ENCODE results near the gene SNRPD1. TPM values are rescaled to one million over a fixed set of nuclear protein-coding genes. Genes with fewer than 3 reads are reported as not detected.

The SNRPD1 gene
- total and polyA plus RNA-seq, 4 donors, result 3.3 to 44.8 (median 8.2) TPM

DNA sequence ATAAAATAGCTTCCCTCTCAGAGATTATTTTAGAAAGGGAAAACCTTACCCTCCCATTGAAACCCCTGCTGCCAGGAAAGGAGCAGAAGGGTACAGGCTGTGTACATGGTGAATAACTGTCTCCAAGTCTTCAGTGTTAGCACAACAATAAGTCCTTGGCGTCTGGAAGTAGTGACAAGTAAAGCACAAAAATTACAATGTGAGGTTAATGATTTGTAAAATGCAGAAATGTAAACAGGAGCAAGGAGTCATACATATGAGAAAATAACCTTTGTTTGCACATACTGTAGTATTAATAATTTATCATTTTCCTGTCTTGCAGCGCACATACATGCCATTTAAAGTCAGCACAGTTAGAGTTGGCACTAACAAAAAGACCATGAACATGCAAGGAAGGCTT is 52.0 kb downstream of the SNRPD1 start:
- no peak overlapping the region for H3K4me3 ChIP-seq (ENCODE audit: low read depth in 1 of 3, low read length in 3 of 3)
- DNase-seq (ENCODE audit: low spot score), result no peak
- H3K4me1 ChIP-seq (ENCODE audit: control insufficient read depth in 4 of 4, insufficient read depth in 4 of 4, low read length in 3 of 4), result peaks cover 0 to 4% (median 1%) of the 10 kb centered on the region in 4 donors
- WGBS, result 83% methylated on average over 2 of the region's 2 CpGs
- no peak overlapping the region for H3K9ac ChIP-seq (ENCODE audit: low read depth in 1 of 2, low read length in 2 of 2)
- H3K9me3 ChIP-seq (ENCODE audit: control insufficient read depth in 4 of 4, low read length in 3 of 4), result no peaks in the 10 kb centered on the region
- H3K36me3 ChIP-seq (ENCODE audit: control insufficient read depth in 4 of 4, insufficient read depth in 3 of 4, low read depth in 1 of 4, low read length in 3 of 4), result peaks cover 0 to 5% (median 4%) of the 10 kb centered on the region in 4 donors
- no peaks in the 10 kb centered on the region for H3K27me3 ChIP-seq (ENCODE audit: control insufficient read depth in 4 of 4, insufficient read depth in 4 of 4, low read length in 3 of 4)
- H3K27ac ChIP-seq (ENCODE audit: low read depth in 1 of 2, low read length in 2 of 2), result no peak overlapping the region
- TF ChIP-seq TAF1 (conservative IDR thresholded peaks at IDR 0.05) (no peak), FOXA1 (IDR thresholded peaks at IDR 0.05) (no peak), REST (IDR thresholded peaks at IDR 0.05) (no peak)
- TF ChIP-seq, protein P1, sequence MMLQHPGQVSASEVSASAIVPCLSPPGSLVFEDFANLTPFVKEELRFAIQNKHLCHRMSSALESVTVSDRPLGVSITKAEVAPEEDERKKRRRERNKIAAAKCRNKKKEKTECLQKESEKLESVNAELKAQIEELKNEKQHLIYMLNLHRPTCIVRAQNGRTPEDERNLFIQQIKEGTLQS (IDR thresholded peaks at IDR 0.05), result no peak

GRCh38 chr18:21669736-21670285 is 57.7 kb downstream of the SNRPD1 start:
- Histone ChIP-seq H3K36me3 (ENCODE audit: control insufficient read depth in 4 of 4, insufficient read depth in 3 of 4, low read depth in 1 of 4, low read length in 3 of 4) (peaks cover 0 to 3% (median 0%) of the 10 kb centered on the region in 4 donors), H3K4me3 (ENCODE audit: low read depth in 1 of 3, low read length in 3 of 3) (no peak overlapping the region), H3K9ac (ENCODE audit: low read depth in 1 of 2, low read length in 2 of 2) (no peak overlapping the region), H3K27me3 (ENCODE audit: control insufficient read depth in 4 of 4, insufficient read depth in 4 of 4, low read length in 3 of 4) (no peaks in the 10 kb centered on the region), H3K9me3 (ENCODE audit: control insufficient read depth in 4 of 4, low read length in 3 of 4) (no peaks in the 10 kb centered on the region), H3K27ac (ENCODE audit: low read depth in 1 of 2, low read length in 2 of 2) (no peak overlapping the region), H3K4me1 (ENCODE audit: control insufficient read depth in 4 of 4, insufficient read depth in 4 of 4, low read length in 3 of 4) (peaks cover 0 to 4% (median 0%) of the 10 kb centered on the region in 4 donors)
- DNase-seq (ENCODE audit: low spot score), result no peak
- TF ChIP-seq FOXA1 (IDR thresholded peaks at IDR 0.05), result no peak
- no peak for TF ChIP-seq HNF4G (IDR thresholded peaks at IDR 0.05)
- no peak for TF ChIP-seq YY1 (IDR thresholded peaks at IDR 0.05)
- no peak for TF ChIP-seq NR2F2 (IDR thresholded peaks at IDR 0.05)
- TF ChIP-seq HNF4A (conservative IDR thresholded peaks at IDR 0.05), result no peak
- no peak for TF ChIP-seq ZBTB33 (IDR thresholded peaks at IDR 0.05)
- TF ChIP-seq MAX (IDR thresholded peaks at IDR 0.05), result no peak
- TF ChIP-seq, protein P1 (IDR thresholded peaks at IDR 0.05), result no peak
- TF ChIP-seq SP1 (IDR thresholded peaks at IDR 0.05), result no peak
- no peak for TF ChIP-seq JUND (IDR thresholded peaks at IDR 0.05)
- TF ChIP-seq TAF1 (conservative IDR thresholded peaks at IDR 0.05), result no peak
- TF ChIP-seq GABPA (IDR thresholded peaks at IDR 0.05 in 1 of 2, conservative IDR thresholded peaks at IDR 0.05 in 1 of 2), result no peak
- no peak for TF ChIP-seq CTCF (IDR thresholded peaks at IDR 0.05; ENCODE audit: low read depth, low read length, missing input control)
- no peak for TF ChIP-seq EGR1 (IDR thresholded peaks at IDR 0.05; ENCODE audit: low read depth in 2 of 2)
- TF ChIP-seq RAD21 (IDR thresholded peaks at IDR 0.05), result no peak
- no peak for TF ChIP-seq RXRA (IDR thresholded peaks at IDR 0.05)
- TF ChIP-seq REST (IDR thresholded peaks at IDR 0.05), result no peak
- 90% methylated on average over 9 of the region's 9 CpGs for WGBS

Measured in liver (tissue), 9 donors.